GM23338 (cell line): Measurements from ENCODE around the gene SERPING1. TPM values are rescaled to one million over a fixed set of nuclear protein-coding genes. Genes with fewer than 3 reads are reported as not detected.

Experiments used
- ATAC-seq: fragments of 200-7000 bp; cut with Tn5 transposase; 3 replicates; pipeline ENCODE4 v1.9.1; 2020
- DNase-seq: peaks from one replicate; pipeline ENCODE4 v3.0.0-alpha.2; 2015; ENCODE audit warnings: low spot score
- H2AFZ ChIP-seq: fragments of 200-600 bp; sonication (generic); 2 replicates; pipeline ENCODE4 v1.8.0; 2016; ENCODE audit warnings: antibody characterized with exemption, mild to moderate bottlenecking, moderate library complexity
- H3F3A ChIP-seq: fragments of 200-600 bp; sonication (generic); replicated peaks from 2 replicates; pipeline ENCODE4 v1.8.0; 2017; ENCODE audit warnings: antibody characterized with exemption, mixed run types, low read depth
- H3K27ac ChIP-seq: fragments of 200-600 bp; sonication (generic); 2 replicates; pipeline ENCODE4 v1.6.1; 2016; ENCODE audit warnings: low read depth
- H3K27me3 ChIP-seq: fragments of 200-600 bp; sonication (generic); 2 replicates; pipeline ENCODE4 v1.8.0; 2016; ENCODE audit warnings: mild to moderate bottlenecking, mixed run types, moderate library complexity; ENCODE audit not compliant: insufficient read depth
- H3K36me3 ChIP-seq: fragments of 200-600 bp; sonication (generic); 2 replicates; pipeline ENCODE4 v1.8.0; 2016; ENCODE audit warnings: mild to moderate bottlenecking; ENCODE audit not compliant: insufficient read depth
- H3K4me1 ChIP-seq: fragments of 200-600 bp; sonication (generic); 2 replicates; pipeline ENCODE4 v1.8.0; 2016; ENCODE audit warnings: mild to moderate bottlenecking, moderate library complexity; ENCODE audit not compliant: insufficient read depth
- H3K4me2 ChIP-seq: fragments of 200-600 bp; sonication (generic); 2 replicates; pipeline ENCODE4 v1.7.1; 2017; ENCODE audit warnings: mixed run types
- H3K4me3 ChIP-seq: fragments of 200-600 bp; sonication (generic); 2 replicates; pipeline ENCODE4 v1.6.1; 2016; ENCODE audit warnings: mixed run types
- H3K79me2 ChIP-seq: fragments of 200-600 bp; sonication (generic); replicated peaks from 2 replicates; pipeline ENCODE4 v1.8.0; 2017; ENCODE audit warnings: mild to moderate bottlenecking; ENCODE audit not compliant: insufficient read depth
- H3K9me2 ChIP-seq: fragments of 200-600 bp; sonication (generic); 2 replicates; pipeline ENCODE4 v1.8.0; 2017; ENCODE audit not compliant: insufficient read depth
- H4K20me1 ChIP-seq: fragments of 200-600 bp; sonication (generic); replicated peaks from 2 replicates; pipeline ENCODE4 v1.8.0; 2017; ENCODE audit warnings: mild to moderate bottlenecking; ENCODE audit not compliant: insufficient read depth
- H3K27ac Mint-ChIP-seq: 2 replicates; pipeline ENCODE4 v1.8.0; 2020; ENCODE audit warnings: inconsistent platforms, mild to moderate bottlenecking, moderate library complexity, mixed read lengths
- H3K27me3 Mint-ChIP-seq: 3 replicates; pipeline ENCODE4 v1.8.0; 2022; ENCODE audit warnings: low read depth, mild to moderate bottlenecking, moderate library complexity, mixed read lengths, inconsistent platforms; ENCODE audit not compliant: insufficient read depth, poor library complexity
- H3K36me3 Mint-ChIP-seq: 3 replicates; pipeline ENCODE4 v1.8.0; 2021; ENCODE audit warnings: low read depth, mild to moderate bottlenecking, inconsistent platforms, moderate library complexity, mixed read lengths
- H3K4me1 Mint-ChIP-seq: 3 replicates; pipeline ENCODE4 v1.8.0; 2020; ENCODE audit warnings: mild to moderate bottlenecking, inconsistent platforms, mixed read lengths
- H3K4me3 Mint-ChIP-seq: 3 replicates; pipeline ENCODE4 v1.8.0; 2021; ENCODE audit warnings: moderate library complexity, mild to moderate bottlenecking, inconsistent platforms, mixed read lengths
- H3K9me3 Mint-ChIP-seq: 3 replicates; pipeline ENCODE4 v1.8.0; 2020; ENCODE audit warnings: moderate library complexity, mild to moderate bottlenecking, inconsistent platforms, mixed read lengths
- CREB1 ChIP-seq: fragments of 250-450 bp; sonication (Bioruptor Pico); IDR thresholded peaks from 2 replicates; pipeline ENCODE4 v1.5.0; 2020; ENCODE audit warnings: low read depth, mild to moderate bottlenecking, moderate library complexity
- CTCF ChIP-seq, 2 experiments: fragments of 200-600 bp in 1 of 2; sonication (generic) in 1 of 2; conservative IDR thresholded peaks; 2 replicates each; pipeline versions ENCODE4 v1.5.1 to v1.6.1; 2016 to 2017; ENCODE audit warnings: antibody characterized with exemption in 2 of 2, low read depth in 2 of 2, mild to moderate bottlenecking in 2 of 2, moderate library complexity in 1 of 2
- EZH2 ChIP-seq: fragments of 200-600 bp; sonication (generic); IDR thresholded peaks from one replicate; pipeline ENCODE4 v1.8.0; 2017; ENCODE audit warnings: antibody characterized with exemption, mild to moderate bottlenecking, low read depth; ENCODE audit not compliant: unreplicated experiment
- EZH2phosphoT487 ChIP-seq: fragments of 200-600 bp; sonication (generic); IDR thresholded peaks from one replicate; pipeline ENCODE4 v1.8.1; 2018; ENCODE audit warnings: antibody characterized with exemption; ENCODE audit not compliant: unreplicated experiment
- JUNB ChIP-seq: IDR thresholded peaks from one replicate; pipeline ENCODE4 v1.6.1; 2016; ENCODE audit warnings: antibody characterized with exemption; ENCODE audit not compliant: unreplicated experiment
- NANOG ChIP-seq: IDR thresholded peaks from 2 replicates; pipeline ENCODE4 v1.6.1; 2016; ENCODE audit warnings: antibody characterized with exemption, borderline replicate concordance
- POLR2AphosphoS5 ChIP-seq: IDR thresholded peaks from 2 replicates; pipeline ENCODE4 v1.6.1; 2016; ENCODE audit warnings: antibody characterized with exemption, low read depth
- REST ChIP-seq: IDR thresholded peaks from one replicate; pipeline ENCODE4 v1.6.1; 2018; ENCODE audit warnings: antibody characterized with exemption; ENCODE audit not compliant: unreplicated experiment
- STAT1 ChIP-seq: IDR thresholded peaks from one replicate; pipeline ENCODE4 v1.6.1; 2016; ENCODE audit warnings: antibody characterized with exemption; ENCODE audit not compliant: unreplicated experiment
- ZNF114 ChIP-seq: fragments of 250-450 bp; sonication (Bioruptor Pico); IDR thresholded peaks from 2 replicates; pipeline ENCODE4 v1.5.0; 2020; ENCODE audit warnings: mild to moderate bottlenecking, moderate library complexity
- ZNF331 ChIP-seq: fragments of 250-450 bp; sonication (Bioruptor Pico); IDR thresholded peaks from 2 replicates; pipeline ENCODE4 v1.5.0; 2020; ENCODE audit warnings: low read depth, mild to moderate bottlenecking, moderate library complexity
- ZNF462 ChIP-seq: fragments of 250-450 bp; sonication (Bioruptor Pico); IDR thresholded peaks from 2 replicates; pipeline ENCODE4 v1.5.0; 2020; ENCODE audit warnings: mild to moderate bottlenecking, moderate library complexity
- polyA plus RNA-seq: library from polyadenylated mRNA; unstranded; fragments of >200 nt; fragmentation: Nextera tagmentation; extraction: Ambion mirVana; gene quantifications from 2 replicates; pipeline ENCODE4 v1.2.1, GENCODE V29; 2016
- total RNA-seq: library from RNA; depleted of rRNA; stranded (reverse); fragments of >200 nt; shearing (Covaris generic); gene quantifications from 2 replicates; pipeline ENCODE4 v1.2.3, GENCODE V29; 2014
- TF ChIP-seq, protein P1 (sequence below): IDR thresholded peaks from 2 replicates; pipeline ENCODE4 v1.6.1; 2016; ENCODE audit warnings: antibody characterized with exemption

The SERPING1 gene
- total and polyA plus RNA-seq, 2 experiments from 2014 or later: 42.3 to 54.7 TPM

GRCh38 chr11:57549983-57550382 lies 47.5 kb upstream of the SERPING1 start:
- no peak overlapping the region for H3K4me2 ChIP-seq
- ATAC-seq: no peak
- H3K4me3 ChIP-seq: no peak overlapping the region
- H2AFZ ChIP-seq: no peak overlapping the region
- Mint-ChIP-seq H3K4me1 (0 out of 3 replicates have a peak, but pooled peaks cover 4% of the 10 kb centered on the region), H3K27me3 (peaks cover 9% of the 10 kb centered on the region), H3K9me3 (no peaks in the 10 kb centered on the region), H3K4me3 (no peak overlapping the region), H3K27ac (no peak overlapping the region), H3K36me3 (peaks cover 51% of the 10 kb centered on the region)
- no peaks in the 10 kb centered on the region for H3K27me3 ChIP-seq
- H3K36me3 ChIP-seq: no peaks in the 10 kb centered on the region; the same call in 1 of the 2 replicates
- no peak for DNase-seq
- no peaks in the 10 kb centered on the region for H3K79me2 ChIP-seq
- H3K27ac ChIP-seq: no peak overlapping the region
- no peaks in the 10 kb centered on the region for H3K4me1 ChIP-seq
- no peaks in the 10 kb centered on the region for H4K20me1 ChIP-seq
- H3K9me2 ChIP-seq: no peaks in the 10 kb centered on the region
- no peak for TF ChIP-seq JUNB
- no peak for TF ChIP-seq REST
- TF ChIP-seq, protein P1, sequence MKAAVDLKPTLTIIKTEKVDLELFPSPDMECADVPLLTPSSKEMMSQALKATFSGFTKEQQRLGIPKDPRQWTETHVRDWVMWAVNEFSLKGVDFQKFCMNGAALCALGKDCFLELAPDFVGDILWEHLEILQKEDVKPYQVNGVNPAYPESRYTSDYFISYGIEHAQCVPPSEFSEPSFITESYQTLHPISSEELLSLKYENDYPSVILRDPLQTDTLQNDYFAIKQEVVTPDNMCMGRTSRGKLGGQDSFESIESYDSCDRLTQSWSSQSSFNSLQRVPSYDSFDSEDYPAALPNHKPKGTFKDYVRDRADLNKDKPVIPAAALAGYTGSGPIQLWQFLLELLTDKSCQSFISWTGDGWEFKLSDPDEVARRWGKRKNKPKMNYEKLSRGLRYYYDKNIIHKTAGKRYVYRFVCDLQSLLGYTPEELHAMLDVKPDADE: no peak
- TF ChIP-seq POLR2AphosphoS5: no peak
- TF ChIP-seq CTCF (conservative IDR thresholded peaks at IDR 0.05; ENCODE audit: low read depth in 2 of 2): no peak
- no peak for TF ChIP-seq ZNF462 (CRISPR knock-in tag)
- TF ChIP-seq NANOG: no peak
- TF ChIP-seq EZH2phosphoT487: no peak
- TF ChIP-seq CREB1 (CRISPR knock-in tag): no peak
- no peak for TF ChIP-seq ZNF331 (CRISPR knock-in tag)
- TF ChIP-seq ZNF114 (CRISPR knock-in tag): no peak
- TF ChIP-seq EZH2: no peak
- TF ChIP-seq STAT1: no peak
- no peaks in the 10 kb centered on the region for H3F3A ChIP-seq
